HG03060 (cell line): Measurements from ENCODE around the gene NELL1.

Experiments used
- ATAC-seq: cut with Tn5 transposase; IDR thresholded peaks from one replicate; pipeline ENCODE4 v1.9.1; 2021; ENCODE audit warnings: low read depth, moderate number of reproducible peaks; ENCODE audit not compliant: unreplicated experiment

NELL1 gene

GRCh38 chr11:21289686-21290085, 620.3 kb downstream of the NELL1 start:
- ATAC-seq = no peak

- ATAC-seq = no peak
Observed at GRCh38 chr11:21295508-21295907, 626.1 kb downstream of the NELL1 start.

GRCh38 chr11:21301981-21302380, 632.6 kb downstream of the NELL1 start:
- ATAC-seq = no peak

GRCh38 chr11:21306739-21307358, 637.5 kb downstream of the NELL1 start:
- no peak for ATAC-seq

GRCh38 chr11:21307874-21308273, 638.5 kb downstream of the NELL1 start:
- no peak for ATAC-seq

GRCh38 chr11:21316591-21316990, 647.2 kb downstream of the NELL1 start:
- ATAC-seq = no peak

- no peak for ATAC-seq
Observed at GRCh38 chr11:21321072-21321471, 651.7 kb downstream of the NELL1 start.

GRCh38 chr11:21321530-21321929, 652.1 kb downstream of the NELL1 start:
- ATAC-seq = no peak

- ATAC-seq = no peak
Observed at GRCh38 chr11:21323617-21324016, 654.2 kb downstream of the NELL1 start.

GRCh38 chr11:21343204-21343603, 673.8 kb downstream of the NELL1 start:
- ATAC-seq = no peak

- ATAC-seq = no peak
Observed at GRCh38 chr11:21346361-21346760, 677.0 kb downstream of the NELL1 start.

GRCh38 chr11:21350613-21351012, 681.2 kb downstream of the NELL1 start:
- no peak for ATAC-seq

- ATAC-seq = no peak
Observed at GRCh38 chr11:21353425-21353824, 684.0 kb downstream of the NELL1 start.

GRCh38 chr11:21364866-21365624, 695.7 kb downstream of the NELL1 start:
- ATAC-seq = no peak

- ATAC-seq = no peak
Observed at GRCh38 chr11:21369947-21370346, 700.6 kb downstream of the NELL1 start.

GRCh38 chr11:21371044-21371443, 701.7 kb downstream of the NELL1 start:
- no peak for ATAC-seq

- ATAC-seq = no peak
Observed at GRCh38 chr11:21372672-21373071, 703.3 kb downstream of the NELL1 start.

GRCh38 chr11:21374376-21374775, 705.0 kb downstream of the NELL1 start:
- ATAC-seq = no peak

GRCh38 chr11:21385669-21386440, 716.5 kb downstream of the NELL1 start:
- no peak for ATAC-seq

- no peak for ATAC-seq
Observed at GRCh38 chr11:21390430-21390829, 721.0 kb downstream of the NELL1 start.

- no peak for ATAC-seq
Observed at GRCh38 chr11:21396342-21397008, 727.1 kb downstream of the NELL1 start.
